GM18858 (cell line): Measurements from ENCODE around the gene MRM3.
"Not testable (repeated sequence)": the region's sequence is repeated elsewhere in the genome, so short reads cannot be mapped to it uniquely, and the experiment has no call there.

Experiments
- ATAC-seq: cut with Tn5 transposase; IDR thresholded peaks from one replicate; pipeline ENCODE4 v1.9.1; 2021; ENCODE audit not compliant: unreplicated experiment

MRM3 gene, protein sequence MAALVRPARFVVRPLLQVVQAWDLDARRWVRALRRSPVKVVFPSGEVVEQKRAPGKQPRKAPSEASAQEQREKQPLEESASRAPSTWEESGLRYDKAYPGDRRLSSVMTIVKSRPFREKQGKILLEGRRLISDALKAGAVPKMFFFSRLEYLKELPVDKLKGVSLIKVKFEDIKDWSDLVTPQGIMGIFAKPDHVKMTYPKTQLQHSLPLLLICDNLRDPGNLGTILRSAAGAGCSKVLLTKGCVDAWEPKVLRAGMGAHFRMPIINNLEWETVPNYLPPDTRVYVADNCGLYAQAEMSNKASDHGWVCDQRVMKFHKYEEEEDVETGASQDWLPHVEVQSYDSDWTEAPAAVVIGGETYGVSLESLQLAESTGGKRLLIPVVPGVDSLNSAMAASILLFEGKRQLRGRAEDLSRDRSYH

DNA sequence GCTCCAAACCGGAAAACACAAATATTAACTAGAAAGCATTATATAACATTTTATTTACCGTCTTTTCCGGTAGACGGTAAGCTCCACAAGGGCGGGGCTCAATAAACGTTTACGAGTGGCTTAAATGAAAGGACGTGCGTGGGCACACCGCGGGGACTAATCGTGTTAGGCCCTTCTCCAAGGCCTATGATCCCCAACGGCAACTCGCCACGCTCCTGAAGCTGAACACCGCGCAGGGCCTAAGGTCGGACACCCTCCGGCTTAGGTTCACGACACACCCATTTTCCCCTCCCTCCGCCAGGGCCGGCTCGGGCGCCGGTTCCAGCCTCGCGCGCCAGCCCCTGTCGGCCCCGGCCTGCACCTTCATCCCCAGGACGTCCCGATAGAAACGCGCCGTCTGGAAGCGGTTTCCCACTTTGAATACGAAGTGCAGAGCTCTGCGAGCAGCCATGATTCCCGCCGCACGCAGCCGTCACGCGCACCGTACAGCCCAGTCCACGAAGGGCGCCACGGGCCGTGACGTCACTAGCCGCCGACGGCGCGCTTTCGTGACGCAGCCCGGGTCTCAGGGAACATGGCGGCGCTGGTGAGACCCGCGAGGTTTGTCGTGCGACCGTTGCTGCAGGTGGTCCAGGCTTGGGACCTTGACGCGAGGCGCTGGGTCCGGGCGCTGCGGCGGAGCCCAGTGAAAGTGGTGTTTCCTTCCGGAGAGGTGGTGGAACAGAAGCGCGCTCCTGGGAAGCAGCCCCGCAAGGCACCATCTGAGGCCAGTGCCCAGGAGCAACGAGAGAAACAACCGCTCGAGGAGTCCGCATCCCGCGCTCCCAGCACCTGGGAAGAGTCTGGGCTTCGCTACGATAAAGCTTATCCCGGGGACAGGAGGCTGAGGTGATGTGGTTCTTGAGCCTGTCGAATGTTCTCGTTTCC is at the start of gene MRM3, which contains the start of gene GLOD4:
Gene MRM3 (plus strand): TSS at position 549 of the 927 bp plus-strand sequence. CDS start 26 bp downstream, at position 575.
Gene GLOD4 (minus strand): TSS at position 476 of the 927 bp plus-strand sequence. CDS start 25 bp downstream, at position 451.
- ATAC-seq = peak; percentile 62

GRCh38 chr17:732902-733720 is 49.0 kb upstream of the MRM3 start:
- ATAC-seq = no peak

DNA sequence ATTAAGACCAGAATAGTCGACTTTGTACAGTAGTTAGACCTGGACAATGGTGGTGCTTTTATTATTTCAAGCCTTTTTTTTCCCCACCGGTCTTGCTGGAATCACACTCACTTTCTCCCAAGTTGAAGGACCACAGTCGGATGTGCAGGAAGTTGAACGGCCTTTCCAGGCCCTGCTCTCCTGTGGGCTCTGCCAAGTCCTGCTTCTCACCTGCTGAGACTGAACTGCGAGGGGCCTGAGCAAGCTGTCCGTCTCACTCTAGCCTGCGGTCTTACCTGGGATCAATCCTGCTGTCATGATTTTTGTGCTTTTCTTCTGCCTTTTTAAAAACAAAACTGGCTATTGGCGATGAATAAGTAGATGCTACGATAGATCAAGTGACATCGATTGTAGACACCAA is 48.4 kb upstream of the MRM3 start:
- ATAC-seq = no peak

DNA sequence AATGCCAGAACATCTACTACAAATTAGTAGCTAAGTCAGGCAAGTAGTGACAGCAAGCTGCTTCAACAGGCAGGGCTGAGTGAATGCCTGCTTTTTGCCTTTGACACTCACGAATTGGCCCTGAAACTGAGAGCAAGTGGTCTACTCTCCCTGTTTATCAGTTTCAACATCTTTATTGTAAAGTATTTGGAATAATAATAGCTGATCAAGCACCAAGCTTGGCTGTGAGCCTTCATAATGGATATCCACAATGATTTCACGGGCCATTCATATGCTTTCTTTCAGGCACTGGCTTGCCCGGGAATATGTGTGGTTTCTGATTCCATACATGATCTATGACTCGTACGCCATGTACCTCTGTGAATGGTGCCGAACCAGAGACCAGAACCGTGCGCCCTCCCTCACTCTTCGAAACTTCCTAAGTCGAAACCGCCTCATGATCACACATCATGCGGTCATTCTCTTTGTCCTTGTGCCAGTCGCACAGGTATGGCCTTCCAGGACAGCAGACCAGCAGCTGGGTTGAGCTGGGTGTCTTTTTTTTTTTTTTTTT is 44.5 kb upstream of the MRM3 start:
- ATAC-seq = no peak

- ATAC-seq = peak; percentile 62
Measured at GRCh38 chr17:740240-741017, 41.7 kb upstream of the MRM3 start.

DNA sequence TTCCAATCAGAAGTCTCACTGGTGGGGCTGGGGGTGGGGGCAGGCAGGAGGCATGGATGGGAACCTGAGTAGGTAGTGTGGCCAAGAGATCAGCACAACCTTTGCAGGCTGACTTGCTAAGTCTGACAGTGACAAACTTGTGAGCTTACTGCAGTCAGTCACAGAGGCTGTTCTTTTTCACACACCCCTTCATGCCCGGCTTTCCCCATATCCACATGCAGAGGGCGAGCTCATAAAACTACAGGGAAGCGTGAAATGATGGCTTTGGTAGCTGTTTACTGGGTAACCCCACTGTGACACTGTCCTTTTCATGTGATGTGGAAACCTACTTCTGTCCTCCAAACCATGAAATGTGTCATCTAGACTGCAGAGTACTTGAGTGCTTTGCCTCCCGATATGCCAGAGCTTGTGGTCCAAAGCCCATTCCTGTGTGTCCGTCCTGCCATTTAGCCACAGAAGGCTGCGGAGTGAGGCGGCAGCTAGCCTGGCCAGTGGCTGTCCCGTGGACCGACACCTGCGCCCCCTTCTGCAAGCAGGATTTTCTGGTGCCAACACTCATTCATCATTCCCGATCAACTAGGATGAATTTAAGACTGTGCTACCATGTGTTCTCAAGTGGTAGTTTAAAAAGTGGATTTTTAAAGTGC is 39.9 kb upstream of the MRM3 start:
- ATAC-seq = no peak

GRCh38 chr17:743139-743538 is 39.0 kb upstream of the MRM3 start:
- no peak for ATAC-seq

DNA sequence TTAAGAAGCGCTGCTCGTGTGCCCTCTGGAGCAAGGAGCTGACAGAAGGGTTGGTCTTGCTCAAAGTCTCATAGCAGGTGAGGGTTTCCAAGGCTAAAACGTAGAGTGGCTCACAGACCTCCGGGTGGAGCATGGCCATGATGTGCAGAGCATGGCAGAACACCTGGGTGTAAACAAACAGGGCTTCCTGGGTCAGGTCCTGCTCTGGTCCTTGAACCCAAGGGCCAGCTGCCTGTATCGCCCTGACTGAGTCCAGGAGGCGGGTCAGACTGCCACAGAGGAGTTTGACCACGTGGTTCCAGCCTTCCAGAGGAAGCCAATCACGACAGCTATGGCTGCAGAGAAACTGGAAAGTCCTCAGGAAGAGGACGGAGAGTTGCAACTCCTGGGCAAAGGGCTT is 37.2 kb upstream of the MRM3 start:
- ATAC-seq = no peak

GRCh38 chr17:745406-745805 is 36.7 kb upstream of the MRM3 start:
- no peak for ATAC-seq

- ATAC-seq = no peak
Measured at GRCh38 chr17:746181-746580, 36.0 kb upstream of the MRM3 start.

DNA sequence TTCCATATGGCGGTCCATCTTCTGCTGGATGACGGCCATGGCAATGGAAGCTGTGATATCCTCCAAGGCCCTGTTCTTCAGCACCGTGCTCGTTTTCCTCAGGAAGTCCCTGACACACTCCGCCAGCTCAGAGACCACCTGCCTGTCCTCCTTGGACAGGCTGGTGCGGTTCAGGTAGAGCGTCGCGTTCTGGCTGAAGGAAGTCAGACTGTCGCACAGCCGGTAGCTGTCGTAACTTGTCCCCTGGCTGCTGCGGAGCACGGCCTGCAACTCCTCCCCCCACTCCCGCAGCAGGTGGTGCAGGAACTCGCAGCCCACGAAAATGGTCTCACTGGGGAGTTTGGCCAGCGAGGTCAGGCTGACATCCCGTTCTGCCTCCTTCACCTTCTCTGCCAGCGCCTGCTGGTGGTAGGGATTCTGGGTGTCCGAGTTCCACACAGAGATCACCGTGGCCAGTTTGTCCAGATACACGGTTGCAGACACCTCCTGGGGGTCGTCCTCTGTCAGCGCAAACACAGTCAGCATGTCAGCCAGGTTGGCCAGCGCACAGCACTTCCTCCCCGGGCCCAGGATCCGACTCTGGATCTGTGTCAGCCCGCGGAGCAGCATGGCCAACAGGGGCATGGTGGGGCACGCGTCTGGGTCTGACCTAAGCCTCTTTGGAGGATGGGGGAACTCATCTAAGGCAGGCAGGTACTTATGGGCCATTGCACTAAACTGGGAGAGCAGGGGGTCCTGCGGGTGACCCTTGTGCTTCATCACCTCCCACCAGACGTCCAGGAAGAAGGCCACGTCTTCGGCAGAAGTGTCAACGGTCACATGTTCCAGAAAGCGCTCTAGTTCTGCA is 35.1 kb upstream of the MRM3 start:
- ATAC-seq = no peak

DNA sequence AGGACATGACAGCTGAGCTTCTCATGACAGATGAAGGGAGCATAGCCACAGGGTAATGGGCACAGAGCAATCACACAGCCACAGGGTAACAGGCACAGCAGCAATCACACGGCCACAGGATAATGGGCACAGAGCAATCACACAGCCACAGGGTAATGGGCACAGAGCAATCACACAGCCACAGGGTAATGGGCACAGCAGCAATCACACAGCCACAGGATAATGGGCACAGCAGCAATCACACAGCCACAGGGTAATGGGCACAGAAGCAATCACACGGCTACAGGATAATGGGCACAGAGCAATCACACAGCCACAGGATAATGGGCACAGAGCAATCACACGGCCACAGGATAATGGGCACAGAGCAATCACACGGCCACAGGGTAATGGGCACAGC is 33.5 kb upstream of the MRM3 start:
- not testable (repeated sequence) for ATAC-seq

GRCh38 chr17:749359-749758 is 32.8 kb upstream of the MRM3 start:
- ATAC-seq = not testable (repeated sequence)

- no peak for ATAC-seq
Measured at GRCh38 chr17:750431-751037, 31.6 kb upstream of the MRM3 start.

DNA sequence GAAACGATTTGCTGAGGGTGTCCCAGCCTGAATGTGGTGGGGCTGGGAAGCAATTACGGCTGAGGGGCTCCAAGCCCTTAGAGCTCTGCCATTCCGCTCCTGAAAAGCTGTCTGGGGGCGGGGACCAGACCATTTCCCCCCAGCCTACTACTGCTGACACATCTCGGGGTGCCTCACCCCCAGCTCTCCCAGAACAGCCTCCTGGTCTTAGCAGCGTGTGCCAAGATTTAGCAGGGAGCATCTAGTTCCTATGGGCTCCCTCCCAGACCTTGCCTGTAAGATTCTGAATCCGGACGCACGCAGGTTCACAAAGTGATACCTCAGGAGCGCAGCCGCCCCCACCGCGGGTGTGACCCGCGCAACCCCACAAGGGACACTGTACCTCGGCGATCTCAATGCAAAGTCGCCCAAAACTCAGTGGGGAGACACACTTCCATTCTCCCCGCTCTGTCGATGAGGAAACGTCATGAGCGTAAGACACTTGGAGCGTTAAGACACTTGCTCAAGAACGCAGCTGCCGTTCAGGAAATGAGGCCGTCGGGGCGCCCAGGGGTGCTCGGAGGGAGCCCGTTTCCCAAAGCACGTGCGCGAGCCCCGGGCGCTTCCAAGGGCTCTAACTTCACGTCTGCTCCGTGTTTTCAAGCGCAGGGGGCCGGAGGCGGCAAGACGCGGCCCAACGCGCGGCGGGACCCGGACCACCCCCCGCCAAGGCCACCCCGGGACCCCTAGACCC is 30.7 kb upstream of the MRM3 start:
- ATAC-seq = no peak

DNA sequence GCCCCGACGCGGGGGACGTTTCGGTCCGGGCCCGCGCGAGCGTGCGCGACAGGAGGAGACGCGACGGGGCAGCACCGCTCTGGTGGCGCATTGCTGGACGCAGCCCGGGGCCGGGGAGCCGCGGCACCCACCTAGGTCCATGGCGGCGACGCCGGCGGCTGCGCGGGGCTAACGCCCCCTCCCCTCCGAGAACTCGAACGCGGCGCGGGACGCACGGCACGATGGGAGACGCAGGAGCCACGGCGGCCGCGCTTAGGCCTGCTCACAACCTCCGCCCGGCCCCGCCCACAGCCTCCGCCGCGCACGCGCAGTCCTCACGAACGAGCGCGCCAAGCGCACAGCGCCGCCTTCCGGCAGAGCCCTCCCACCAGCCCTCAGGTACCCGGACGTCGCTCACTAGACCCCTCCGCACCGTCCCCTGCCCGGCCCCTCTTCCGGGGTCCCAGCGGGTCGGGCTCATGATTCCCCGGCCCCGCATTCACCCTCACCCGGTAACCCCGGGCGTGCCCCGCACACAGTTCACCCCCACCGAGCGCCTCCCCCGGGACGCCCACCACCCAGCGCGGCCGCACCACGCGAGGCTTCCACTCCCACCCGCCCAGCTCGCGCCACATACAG is 30.0 kb upstream of the MRM3 start, which contains the start of gene GEMIN4:
Gene GEMIN4 (minus strand): TSS at position 263 of the 618 bp plus-strand sequence. CDS start 122 bp downstream, at position 141.
- peak; percentile 56 for ATAC-seq
